ENCODE measurements around the gene CORO2A.

- no peak for TF ChIP-seq CBX5 (IDR thresholded peaks at IDR 0.05; ENCODE audit: low read depth)
- no peak for TF ChIP-seq BHLHE40 (IDR thresholded peaks at IDR 0.05; ENCODE audit: borderline replicate concordance in 1 of 2, low read depth in 2 of 2, low read length in 1 of 2)
- no peak for TF ChIP-seq POLR2A (IDR thresholded peaks at IDR 0.05; ENCODE audit: low read depth, low read length)
- TF ChIP-seq RAD21 (IDR thresholded peaks at IDR 0.05; ENCODE audit: insufficient read depth, low read depth, low read length): no peak
- no peak for TF ChIP-seq HDAC6 (IDR thresholded peaks at IDR 0.05; ENCODE audit: unreplicated experiment)
- no peak for TF ChIP-seq MYC (IDR thresholded peaks at IDR 0.05; ENCODE audit: insufficient read depth, insufficient read length, insufficient replicate concordance, low read length, severe bottlenecking)
- no peak for TF ChIP-seq NR2F1 (conservative IDR thresholded peaks at IDR 0.05)
- TF ChIP-seq ESRRA (IDR thresholded peaks at IDR 0.05; ENCODE audit: low read length): no peak
- no peak for TF ChIP-seq EZH2 (IDR thresholded peaks at IDR 0.05; ENCODE audit: borderline replicate concordance, control insufficient read depth, low read depth, low read length)
Observed at GRCh38 chr9:98149422-98149821, 43.0 kb downstream of the CORO2A start.
